ENCODE measurements around the gene GRK3. TPM values are rescaled to one million over a fixed set of nuclear protein-coding genes. Genes with fewer than 3 reads are reported as not detected.

GRK3 gene
- total RNA-seq, 4 donors from 2014 or later: 2.0 to 12.4 (median 3.6) TPM

- no peak overlapping the region for H3K27ac ChIP-seq
- no peaks in the 10 kb centered on the region for H3K9me3 ChIP-seq
- no peak overlapping the region for H3K4me3 ChIP-seq
- H3K36me3 ChIP-seq: no peaks in the 10 kb centered on the region
- DNase-seq: no peak
- no peaks in the 10 kb centered on the region for H3K27me3 ChIP-seq
- TF ChIP-seq POLR2A (IDR thresholded peaks at IDR 0.05) (no peak), CTCF (IDR thresholded peaks at IDR 0.05) (no peak)
- no peaks in the 10 kb centered on the region for H3K4me1 ChIP-seq
Measured at GRCh38 chr22:25750569-25751173, 186.2 kb downstream of the GRK3 start.

- TF ChIP-seq CTCF (IDR thresholded peaks at IDR 0.05) (no peak), POLR2A (IDR thresholded peaks at IDR 0.05) (no peak)
- H3K4me1 ChIP-seq: no peaks in the 10 kb centered on the region
- no peak for DNase-seq
- H3K36me3 ChIP-seq: no peaks in the 10 kb centered on the region
- H3K9me3 ChIP-seq: no peaks in the 10 kb centered on the region
- H3K27ac ChIP-seq: no peak overlapping the region
- H3K4me3 ChIP-seq: no peak overlapping the region
- H3K27me3 ChIP-seq: no peaks in the 10 kb centered on the region
Measured at GRCh38 chr22:25751174-25751581, 186.7 kb downstream of the GRK3 start.

- no peaks in the 10 kb centered on the region for H3K4me1 ChIP-seq
- no peak overlapping the region for H3K4me3 ChIP-seq
- no peak for DNase-seq
- H3K27me3 ChIP-seq: no peaks in the 10 kb centered on the region
- no peaks in the 10 kb centered on the region for H3K9me3 ChIP-seq
- TF ChIP-seq POLR2A (IDR thresholded peaks at IDR 0.05): no peak
- H3K36me3 ChIP-seq: no peaks in the 10 kb centered on the region
- no peak overlapping the region for H3K27ac ChIP-seq
Measured at GRCh38 chr22:25752615-25753214, 188.2 kb downstream of the GRK3 start.

- Histone ChIP-seq H3K27ac (no peak overlapping the region), H3K4me1 (no peaks in the 10 kb centered on the region), H3K36me3 (no peaks in the 10 kb centered on the region), H3K9me3 (no peaks in the 10 kb centered on the region), H3K27me3 (no peaks in the 10 kb centered on the region), H3K4me3 (no peak overlapping the region)
- TF ChIP-seq POLR2A (IDR thresholded peaks at IDR 0.05): no peak
- no peak for TF ChIP-seq CTCF (IDR thresholded peaks at IDR 0.05)
- no peak for DNase-seq
Measured at GRCh38 chr22:25753252-25753651, 188.8 kb downstream of the GRK3 start.

GRCh38 chr22:25754527-25755202, 190.2 kb downstream of the GRK3 start:
- TF ChIP-seq CTCF (IDR thresholded peaks at IDR 0.05) (no peak), POLR2A (IDR thresholded peaks at IDR 0.05) (no peak)
- no peaks in the 10 kb centered on the region for H3K36me3 ChIP-seq
- no peak for DNase-seq
- no peaks in the 10 kb centered on the region for H3K27me3 ChIP-seq
- no peak overlapping the region for H3K4me3 ChIP-seq
- H3K4me1 ChIP-seq: no peaks in the 10 kb centered on the region
- peak overlapping the region in 1 of 4 donors; percentile 42 for H3K27ac ChIP-seq
- H3K9me3 ChIP-seq: no peaks in the 10 kb centered on the region

- no peaks in the 10 kb centered on the region for H3K27me3 ChIP-seq
- TF ChIP-seq CTCF (IDR thresholded peaks at IDR 0.05): no peak
- TF ChIP-seq POLR2A (IDR thresholded peaks at IDR 0.05): no peak
- H3K36me3 ChIP-seq: no peaks in the 10 kb centered on the region
- no peaks in the 10 kb centered on the region for H3K4me1 ChIP-seq
- no peaks in the 10 kb centered on the region for H3K9me3 ChIP-seq
- DNase-seq: no peak
- no peak overlapping the region for H3K4me3 ChIP-seq
- H3K27ac ChIP-seq: no peak overlapping the region
Measured at GRCh38 chr22:25757686-25758085, 193.2 kb downstream of the GRK3 start.

Measured in Peyer's patch (tissue), 4 donors.